ENCODE results near the gene PHTF2. TPM values are rescaled to one million over a fixed set of nuclear protein-coding genes. Genes with fewer than 3 reads are reported as not detected.

The PHTF2 gene
- total RNA-seq, 2 experiments from 2014 or later: 25.2 to 25.4 TPM

DNA sequence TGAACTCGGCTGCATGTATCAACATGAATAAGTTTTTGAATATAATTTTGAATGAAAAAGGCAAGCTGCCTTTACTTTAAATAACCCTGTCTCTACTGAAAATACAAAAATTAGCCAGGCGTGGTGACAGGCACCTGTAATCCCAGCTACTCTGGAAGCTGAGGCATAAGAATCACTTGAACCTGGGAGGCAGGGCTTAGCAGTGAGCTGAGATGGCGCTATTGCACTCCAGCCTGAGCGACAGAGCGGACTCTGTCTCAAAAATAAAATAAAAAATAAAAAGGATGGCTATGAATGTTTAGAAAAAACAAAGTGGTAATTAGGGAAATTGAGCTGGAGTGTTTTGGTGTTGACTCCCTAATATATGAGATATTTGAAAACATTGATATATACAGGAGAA is 133.3 kb downstream of the PHTF2 start:
- ChIA-PET CTCF (interaction anchor here (0.6 to 1.0 kb wide), 2 partner anchors 156 to 273 kb away, joined by 3 read pairs; no protein-coding TSS in a partner anchor), POLR2A (interaction anchor here (1.0 to 1.1 kb wide), 2 partner anchors 9 to 136 kb away, joined by 3 read pairs; no protein-coding TSS in a partner anchor)
- no peaks in the 10 kb centered on the region for H3K27me3 Mint-ChIP-seq
- H3K36me3 Mint-ChIP-seq (ENCODE audit: low read depth): peaks cover 12% of the 10 kb centered on the region
- H3K4me1 Mint-ChIP-seq (ENCODE audit: low read depth): peaks cover 5% of the 10 kb centered on the region
- intact Hi-C loops (cut with micrococcal nuclease): no loop called here
- no peak overlapping the region for H3K27ac Mint-ChIP-seq
- TF ChIP-seq, protein P1, sequence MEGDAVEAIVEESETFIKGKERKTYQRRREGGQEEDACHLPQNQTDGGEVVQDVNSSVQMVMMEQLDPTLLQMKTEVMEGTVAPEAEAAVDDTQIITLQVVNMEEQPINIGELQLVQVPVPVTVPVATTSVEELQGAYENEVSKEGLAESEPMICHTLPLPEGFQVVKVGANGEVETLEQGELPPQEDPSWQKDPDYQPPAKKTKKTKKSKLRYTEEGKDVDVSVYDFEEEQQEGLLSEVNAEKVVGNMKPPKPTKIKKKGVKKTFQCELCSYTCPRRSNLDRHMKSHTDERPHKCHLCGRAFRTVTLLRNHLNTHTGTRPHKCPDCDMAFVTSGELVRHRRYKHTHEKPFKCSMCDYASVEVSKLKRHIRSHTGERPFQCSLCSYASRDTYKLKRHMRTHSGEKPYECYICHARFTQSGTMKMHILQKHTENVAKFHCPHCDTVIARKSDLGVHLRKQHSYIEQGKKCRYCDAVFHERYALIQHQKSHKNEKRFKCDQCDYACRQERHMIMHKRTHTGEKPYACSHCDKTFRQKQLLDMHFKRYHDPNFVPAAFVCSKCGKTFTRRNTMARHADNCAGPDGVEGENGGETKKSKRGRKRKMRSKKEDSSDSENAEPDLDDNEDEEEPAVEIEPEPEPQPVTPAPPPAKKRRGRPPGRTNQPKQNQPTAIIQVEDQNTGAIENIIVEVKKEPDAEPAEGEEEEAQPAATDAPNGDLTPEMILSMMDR (IDR thresholded peaks at IDR 0.05): no peak
- ATAC-seq (no peak), DNase-seq (no peak)
- H3K4me3 Mint-ChIP-seq: no peak overlapping the region
- H3K9me3 Mint-ChIP-seq: no peaks in the 10 kb centered on the region

DNA sequence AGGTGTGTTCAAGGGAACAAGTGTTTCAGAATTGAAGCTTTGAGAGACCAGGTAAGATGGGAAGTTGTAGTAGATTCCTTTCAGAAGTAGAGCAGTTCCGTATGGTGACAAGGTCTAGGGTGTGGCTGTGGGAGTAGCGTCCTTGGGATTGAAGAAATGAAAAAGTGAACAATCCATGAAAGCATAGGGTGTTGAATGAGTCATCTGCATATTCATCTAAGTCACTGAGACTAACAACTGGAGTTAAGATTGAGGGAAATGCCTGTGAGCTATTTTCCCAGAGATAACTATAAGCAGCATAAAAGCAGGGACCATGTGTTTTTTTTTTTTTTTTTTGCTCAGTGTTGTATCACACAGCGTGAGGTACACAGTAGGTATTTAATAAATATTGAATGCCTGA is 134.8 kb downstream of the PHTF2 start:
- intact Hi-C loops (cut with micrococcal nuclease): no loop called here
- POLR2A ChIA-PET: no interaction called here

DNA sequence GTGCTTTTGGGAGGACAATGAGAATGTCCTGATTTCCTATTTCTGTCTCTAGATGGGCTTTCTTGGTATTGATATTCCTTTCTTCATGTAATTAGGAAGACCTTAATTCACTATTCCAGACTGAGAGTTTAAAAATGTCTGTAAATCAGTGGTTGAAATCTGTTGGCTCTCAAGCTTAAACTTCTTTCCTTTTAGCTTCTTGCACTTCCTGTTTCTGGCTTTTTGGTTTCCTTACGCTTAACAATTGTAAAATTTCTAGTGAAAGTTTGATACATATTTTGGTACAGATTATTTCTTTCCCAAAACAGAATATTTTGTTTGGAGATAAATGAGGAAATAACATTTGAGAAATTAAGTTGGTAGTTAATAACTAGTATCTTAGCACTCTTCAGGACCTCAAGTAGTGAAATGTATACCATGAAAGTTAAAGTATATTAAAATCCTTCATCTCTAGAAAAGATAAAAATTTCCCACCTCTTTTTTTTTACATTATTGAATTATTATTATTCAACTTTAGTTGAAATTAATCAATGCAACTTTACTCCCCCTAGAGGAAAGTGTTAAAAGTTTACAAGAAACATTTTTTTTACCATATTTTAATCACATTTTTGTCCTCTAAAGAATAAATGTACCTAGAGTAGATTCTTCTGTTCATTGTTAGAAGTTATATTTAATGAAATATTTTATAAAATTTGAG is 137.2 kb downstream of the PHTF2 start:
- H3K27me3 Mint-ChIP-seq: no peaks in the 10 kb centered on the region
- H3K36me3 Mint-ChIP-seq (ENCODE audit: low read depth): peaks cover 2% of the 10 kb centered on the region
- H3K4me1 Mint-ChIP-seq (ENCODE audit: low read depth): peaks cover 5% of the 10 kb centered on the region
- POLR2A ChIA-PET: interaction anchor here (0.6 kb wide), 1 partner anchor 60 kb away, joined by 3 read pairs; no protein-coding TSS in a partner anchor
- TF ChIP-seq, protein P1 (IDR thresholded peaks at IDR 0.05): peak; percentile 69
- ATAC-seq: no peak
- H3K4me3 Mint-ChIP-seq: no peak overlapping the region
- no peak for DNase-seq
- no peaks in the 10 kb centered on the region for H3K9me3 Mint-ChIP-seq
- H3K27ac Mint-ChIP-seq: no peak overlapping the region
- intact Hi-C loops (cut with micrococcal nuclease): no loop called here
- CTCF ChIA-PET: interaction anchor here (0.6 to 2.1 kb wide), 9 partner anchors 23 to 284 kb away, joined by 3 to 7 read pairs (median 5); partner anchors contain the start of genes PHTF2 and TMEM60

More for the DNA sequence above, 134.8 kb downstream of the PHTF2 start:
- Mint-ChIP-seq H3K27ac (no peak overlapping the region), H3K27me3 (no peaks in the 10 kb centered on the region), H3K36me3 (ENCODE audit: low read depth) (peaks cover 7% of the 10 kb centered on the region), H3K4me3 (no peak overlapping the region), H3K9me3 (no peaks in the 10 kb centered on the region), H3K4me1 (ENCODE audit: low read depth) (peaks cover 5% of the 10 kb centered on the region)
- no peak for ATAC-seq
- DNase-seq: no peak
- CTCF ChIA-PET: interaction anchor here (1.0 to 1.8 kb wide), 3 partner anchors 10 to 282 kb away, joined by 3 to 5 read pairs (median 5); no protein-coding TSS in a partner anchor
- TF ChIP-seq, protein P1 (IDR thresholded peaks at IDR 0.05): no peak

DNA sequence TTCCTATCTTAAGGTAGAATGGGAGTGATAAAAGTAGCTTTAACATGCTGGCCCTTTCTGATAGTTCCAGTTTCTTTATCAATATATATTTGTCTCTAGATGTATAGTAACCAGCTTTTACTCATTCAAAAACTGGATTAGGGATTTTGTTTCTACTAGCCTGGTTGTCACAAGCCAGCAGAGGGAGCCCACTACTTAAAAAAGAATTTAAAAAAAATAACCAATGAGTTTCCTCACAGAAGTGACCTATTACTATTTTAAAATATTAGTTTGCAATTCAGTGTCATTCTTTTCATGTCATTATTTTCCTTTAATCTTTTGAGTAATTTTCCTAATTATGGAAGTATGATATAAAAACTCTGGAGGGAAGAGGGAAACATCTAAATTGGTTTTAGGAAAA is 142.1 kb downstream of the PHTF2 start:
- no peak overlapping the region for H3K27ac Mint-ChIP-seq
- intact Hi-C loops (cut with micrococcal nuclease): no loop called here
- ATAC-seq: no peak
- ChIA-PET POLR2A (interaction anchor here (0.7 kb wide), 1 partner anchor 216 kb away, joined by 3 read pairs; no protein-coding TSS in a partner anchor), CTCF (interaction anchor here (0.6 to 1.3 kb wide), 5 partner anchors 17 to 283 kb away, joined by 3 to 6 read pairs (median 4); no protein-coding TSS in a partner anchor)
- TF ChIP-seq, protein P1 (IDR thresholded peaks at IDR 0.05): peak; percentile 60
- H3K36me3 Mint-ChIP-seq (ENCODE audit: low read depth): peaks cover 3% of the 10 kb centered on the region
- peak; percentile 43 for DNase-seq
- no peak overlapping the region for H3K4me3 Mint-ChIP-seq
- H3K27me3 Mint-ChIP-seq: no peaks in the 10 kb centered on the region
- no peaks in the 10 kb centered on the region for H3K9me3 Mint-ChIP-seq
- H3K4me1 Mint-ChIP-seq (ENCODE audit: low read depth): peaks cover 2% of the 10 kb centered on the region

DNA sequence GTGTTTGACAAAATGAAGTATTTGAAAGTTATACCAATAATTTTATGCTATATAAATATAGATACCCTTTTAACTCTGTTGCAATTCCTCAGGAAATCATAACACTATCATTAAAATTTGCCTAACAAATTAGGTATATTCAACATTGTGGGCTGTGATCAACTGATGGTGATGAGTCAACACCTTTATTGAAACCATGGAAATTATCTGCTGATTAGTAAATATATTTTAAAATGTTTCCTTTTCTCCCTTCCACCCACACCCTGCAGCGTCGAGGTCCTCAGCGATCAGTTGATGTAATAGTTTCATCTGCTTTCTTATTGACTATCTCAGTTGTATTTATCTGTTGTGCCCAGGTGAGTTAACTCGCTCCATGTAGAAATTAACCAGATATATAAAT is 143.9 kb downstream of the PHTF2 start:
- H3K36me3 Mint-ChIP-seq (ENCODE audit: low read depth): peaks cover 3% of the 10 kb centered on the region
- intact Hi-C loops (cut with micrococcal nuclease): no loop called here
- ChIA-PET POLR2A (no interaction called here), CTCF (interaction anchor here (1.2 kb wide), 1 partner anchor 98 kb away, joined by 3 read pairs; no protein-coding TSS in a partner anchor)
- ATAC-seq (no peak), DNase-seq (no peak)
- no peaks in the 10 kb centered on the region for H3K27me3 Mint-ChIP-seq
- H3K9me3 Mint-ChIP-seq: no peaks in the 10 kb centered on the region
- TF ChIP-seq, protein P1 (IDR thresholded peaks at IDR 0.05): no peak
- H3K4me3 Mint-ChIP-seq: no peak overlapping the region
- no peak overlapping the region for H3K27ac Mint-ChIP-seq
- H3K4me1 Mint-ChIP-seq (ENCODE audit: low read depth): no peaks in the 10 kb centered on the region
